Ovary (tissue), 9 donors: ENCODE results near the gene EVX1. TPM values are rescaled to one million over a fixed set of nuclear protein-coding genes. Genes with fewer than 3 reads are reported as not detected.

Source experiments
- DNase-seq, 5 donors: peaks; one replicate each; pipeline ENCODE4 v3.0.0-alpha.2; 2019 to 2020
- H3K27ac ChIP-seq, 2 donors: fragments of 200-600 bp; one replicate each; pipeline versions ENCODE4 v1.5.1 to v1.8.0; 2019 to 2022
- H3K27me3 ChIP-seq: fragments of 200-600 bp; one replicate; pipeline ENCODE4 v1.8.0; 2022
- H3K36me3 ChIP-seq: fragments of 200-600 bp; sonication (generic); one replicate; pipeline ENCODE4 v1.5.1; 2019
- H3K4me1 ChIP-seq: one replicate; pipeline ENCODE4 v1.8.1; 2013; ENCODE audit warnings: mild to moderate bottlenecking, moderate library complexity; ENCODE audit not compliant: insufficient read depth
- H3K4me3 ChIP-seq: fragments of 200-600 bp; sonication (generic); one replicate; pipeline ENCODE4 v1.5.1; 2017
- H3K9me3 ChIP-seq, 2 donors: fragments of 200-600 bp in 1 of 2; sonication (generic) in 1 of 2; one replicate each; pipeline versions ENCODE4 v1.5.1 to v1.8.1; 2013 to 2019; ENCODE audit warnings: mild to moderate bottlenecking in 1 of 2, moderate library complexity in 1 of 2
- EP300 ChIP-seq: sonication (generic); formaldehyde crosslinking; IDR thresholded peaks from one replicate; pipeline ENCODE4 v1.6.1; 2017; ENCODE audit warnings: antibody characterized with exemption
- POLR2A ChIP-seq: fragments of 450-650 bp; IDR thresholded peaks from one replicate; pipeline ENCODE4 v1.6.1; 2017; ENCODE audit warnings: antibody characterized with exemption, mild to moderate bottlenecking, moderate library complexity
- WGBS, 3 donors: extraction: QIAGEN DNeasy Blood & Tissue Kit in 1 of 3; methylation state at CpG; one replicate each; pipeline versions ENCODE4 v1.1.5 to v1.1.7; 2013 to 2017; 5-methylcytosine and 5-hydroxymethylcytosine counted together
- intact Hi-C, 4 donors: fragments of 100-400 bp; cut with DNase I; formaldehyde crosslinking; loops; one replicate each; pipeline versions ENCODE4 v1.11.0 to v1.15.1; 2022 to 2023
- polyA plus RNA-seq, 2 donors: library from polyadenylated mRNA; stranded (reverse); fragments of 200-250 nt in 1 of 2; fragments of 350-450 nt in 1 of 2; fragmentation: Illumina TruSeq in 1 of 2; extraction: RNeasy Lipid Tissue Mini Kit (QIAGEN cat#74804) in 1 of 2; gene quantifications; one replicate each; pipeline ENCODE4 v1.2.3, GENCODE V29; 2013 to 2014
- total RNA-seq, 7 donors: library from RNA; depleted of rRNA in 2 of 7; stranded (reverse); fragments of >200 nt in 2 of 7; fragmentation: NEBNext Ultra II Directional in 3 of 7; extraction: Animal tissue kit (Norgen Biotek cat#: 25700) in 3 of 7; gene quantifications; one replicate each; pipeline versions ENCODE4 v1.1.0 to v1.2.4, GENCODE V29; 2016 to 2023
- TF ChIP-seq, protein P1 (sequence below), 3 donors: fragments of 450-650 bp in 2 of 3; fragments of 200-600 bp in 1 of 3; IDR thresholded peaks; one replicate each; pipeline versions ENCODE4 v1.5.1 to v1.8.0; 2016 to 2022; ENCODE audit warnings: antibody characterized with exemption in 3 of 3, mild to moderate bottlenecking in 1 of 3
- donor health status: DM: no; HTN: no; CAD: no; lungs with moderate emphysema.
- donor health status: DM: no; HTN: no; CAD: no.
- donor health status: Bipolar disorder and iron deficiency.
- donor health status: DM: yes; HTN: yes; CAD: no.
- donor health status: DM: no; HTN: no; CAD: no.
- donor health status: DM: yes; HTN: yes; CAD: no.

The EVX1 gene
- total and polyA plus RNA-seq, 9 donors = not detected

DNA sequence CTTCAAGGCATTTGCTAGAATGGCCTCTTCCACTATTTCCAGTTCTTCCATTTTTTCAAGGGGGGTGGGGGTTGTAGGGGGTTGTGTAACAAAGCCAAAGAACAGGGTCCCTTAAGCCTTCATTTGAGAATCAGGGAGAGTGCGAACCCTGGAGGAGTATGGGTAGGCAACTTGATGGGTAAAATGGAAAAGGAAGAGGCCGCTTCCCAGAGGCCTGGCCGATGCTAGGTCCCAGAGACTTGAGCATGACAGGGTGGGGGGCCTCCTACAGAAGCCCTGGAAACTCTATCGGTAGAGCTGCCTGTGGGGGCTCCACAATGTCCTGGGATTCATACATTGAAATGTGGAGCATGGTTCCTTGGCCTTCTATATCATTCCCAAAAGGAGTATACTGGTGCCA is 33.6 kb upstream of the EVX1 start:
- intact Hi-C loops = loop anchor here in 2 of 4 donors (10.0 kb wide), 1 partner anchor 716 kb away; no protein-coding TSS in a partner anchor
- Histone ChIP-seq H3K27ac (no peak overlapping the region), H3K4me1 (peaks cover 4% of the 10 kb centered on the region), H3K4me3 (no peak overlapping the region), H3K36me3 (no peaks in the 10 kb centered on the region), H3K27me3 (no peaks in the 10 kb centered on the region), H3K9me3 (no peaks in the 10 kb centered on the region)
- TF ChIP-seq EP300 (no peak), POLR2A (no peak)
- TF ChIP-seq, protein P1, sequence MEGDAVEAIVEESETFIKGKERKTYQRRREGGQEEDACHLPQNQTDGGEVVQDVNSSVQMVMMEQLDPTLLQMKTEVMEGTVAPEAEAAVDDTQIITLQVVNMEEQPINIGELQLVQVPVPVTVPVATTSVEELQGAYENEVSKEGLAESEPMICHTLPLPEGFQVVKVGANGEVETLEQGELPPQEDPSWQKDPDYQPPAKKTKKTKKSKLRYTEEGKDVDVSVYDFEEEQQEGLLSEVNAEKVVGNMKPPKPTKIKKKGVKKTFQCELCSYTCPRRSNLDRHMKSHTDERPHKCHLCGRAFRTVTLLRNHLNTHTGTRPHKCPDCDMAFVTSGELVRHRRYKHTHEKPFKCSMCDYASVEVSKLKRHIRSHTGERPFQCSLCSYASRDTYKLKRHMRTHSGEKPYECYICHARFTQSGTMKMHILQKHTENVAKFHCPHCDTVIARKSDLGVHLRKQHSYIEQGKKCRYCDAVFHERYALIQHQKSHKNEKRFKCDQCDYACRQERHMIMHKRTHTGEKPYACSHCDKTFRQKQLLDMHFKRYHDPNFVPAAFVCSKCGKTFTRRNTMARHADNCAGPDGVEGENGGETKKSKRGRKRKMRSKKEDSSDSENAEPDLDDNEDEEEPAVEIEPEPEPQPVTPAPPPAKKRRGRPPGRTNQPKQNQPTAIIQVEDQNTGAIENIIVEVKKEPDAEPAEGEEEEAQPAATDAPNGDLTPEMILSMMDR (IDR thresholded peaks at IDR 0.05) = no peak
- WGBS, 3 donors = 83 to 92% (median 88%) methylated on average over 4 of the region's 4 CpGs
- no peak for DNase-seq

DNA sequence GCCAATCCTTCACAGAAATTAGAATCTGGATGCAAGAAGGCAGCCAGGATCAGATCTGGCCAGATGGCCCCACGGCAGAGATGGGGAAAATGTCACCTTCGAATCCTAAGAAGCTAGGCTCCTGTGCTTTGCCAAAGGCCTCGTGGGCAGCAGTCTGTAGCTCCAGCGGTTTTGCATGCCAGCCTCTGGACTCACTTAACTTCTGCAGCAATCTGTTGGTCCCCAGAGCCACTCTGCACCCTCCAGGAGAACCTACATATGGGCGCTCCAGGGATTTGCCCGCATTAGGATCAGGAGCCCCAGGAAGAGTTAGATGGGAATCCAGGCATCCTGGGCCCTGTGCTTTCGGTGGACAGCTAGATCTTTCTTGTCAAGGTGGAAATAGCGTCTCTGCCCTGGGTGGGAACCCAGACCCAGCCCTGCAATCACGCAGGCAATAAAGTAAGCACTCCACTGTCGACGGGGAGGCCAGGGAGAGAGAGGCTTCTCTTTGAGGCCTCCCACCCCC is 32.6 kb upstream of the EVX1 start:
- TF ChIP-seq POLR2A = no peak
- TF ChIP-seq, protein P1 (IDR thresholded peaks at IDR 0.05) = no peak
- no peak for TF ChIP-seq EP300
- Histone ChIP-seq H3K36me3 (no peaks in the 10 kb centered on the region), H3K4me1 (peaks cover 3% of the 10 kb centered on the region), H3K9me3 (no peaks in the 10 kb centered on the region), H3K4me3 (no peak overlapping the region), H3K27ac (no peak overlapping the region), H3K27me3 (no peaks in the 10 kb centered on the region)
- 56 to 61% (median 59%) methylated on average over 11 of the region's 11 CpGs for WGBS, 3 donors
- DNase-seq = no peak
- intact Hi-C loops = loop anchor here in 3 of 4 donors (5.0 to 10.0 kb wide), 4 partner anchors 365 to 887 kb away; no protein-coding TSS in a partner anchor

DNA sequence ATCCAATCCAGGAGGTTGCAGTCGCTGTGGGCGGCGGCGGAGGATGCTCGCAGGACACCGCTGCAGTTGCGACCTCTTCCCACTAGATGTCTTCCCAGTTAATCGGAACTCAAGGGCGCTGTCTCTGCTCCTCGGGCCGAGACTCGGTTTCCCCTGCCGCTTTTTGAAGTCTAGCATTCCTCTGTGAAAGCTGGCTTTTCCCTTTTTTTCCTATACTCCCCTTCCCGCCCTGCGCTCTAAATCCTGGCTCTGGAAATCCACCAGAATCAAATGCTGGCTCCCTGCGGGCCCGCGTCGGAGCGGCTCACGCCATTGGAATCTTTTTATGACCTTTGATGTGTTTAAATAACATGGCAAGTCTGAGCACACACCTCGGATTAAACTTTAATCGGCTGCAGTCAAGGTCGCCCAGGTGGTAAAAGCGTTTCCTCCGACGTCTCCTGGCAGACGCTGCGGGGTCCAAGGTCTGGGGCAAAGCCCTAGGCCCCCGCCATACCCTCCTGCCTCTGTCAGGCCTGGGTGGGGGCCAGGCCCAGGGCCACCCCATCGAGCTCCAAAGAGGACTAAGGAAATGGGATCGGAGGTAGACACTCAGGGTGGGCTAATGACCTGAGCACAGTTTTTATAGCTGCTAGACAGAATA is 32.0 kb upstream of the EVX1 start:
- WGBS, 3 donors = 11 to 18% (median 15%) methylated on average over 32 of the region's 32 CpGs
- TF ChIP-seq POLR2A (no peak), EP300 (no peak)
- TF ChIP-seq, protein P1 (IDR thresholded peaks at IDR 0.05) = peak; percentile 18 to 51 (median 20)
- Histone ChIP-seq H3K36me3 (no peaks in the 10 kb centered on the region), H3K27ac (no peak overlapping the region), H3K4me1 (peaks cover under 1% of the 10 kb centered on the region), H3K9me3 (no peaks in the 10 kb centered on the region), H3K4me3 (peak overlapping the region; percentile 17), H3K27me3 (no peaks in the 10 kb centered on the region)
- peak in 2 of 5 donors; percentile 38 to 60 for DNase-seq
- intact Hi-C loops = loop anchor here in 2 of 4 donors (5.0 to 10.0 kb wide), 3 partner anchors 364 to 887 kb away; no protein-coding TSS in a partner anchor

DNA sequence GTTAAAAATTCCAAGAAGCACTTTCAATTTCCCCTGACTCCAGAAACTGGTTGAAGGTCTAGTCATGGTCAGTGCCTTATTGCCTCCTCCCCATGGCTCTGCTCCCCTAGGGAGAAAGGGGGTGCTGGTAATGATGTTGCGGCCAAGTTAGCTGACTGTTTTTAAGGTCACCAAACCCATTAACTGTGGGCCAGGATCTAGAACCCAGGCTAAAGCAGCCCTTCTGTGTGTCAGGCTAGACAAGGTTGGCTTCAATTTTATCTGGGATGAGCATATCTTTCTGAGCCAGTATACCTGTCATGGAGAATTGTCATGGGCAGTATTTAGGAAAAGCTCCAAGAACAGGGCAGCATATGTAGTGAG is 31.5 kb upstream of the EVX1 start:
- no peak overlapping the region for H3K27ac ChIP-seq
- DNase-seq = no peak
- intact Hi-C loops = loop anchor here in 2 of 4 donors (5.0 to 10.0 kb wide), 3 partner anchors 364 to 886 kb away; no protein-coding TSS in a partner anchor
- WGBS, 3 donors = 86 to 100% (median 88%) methylated on average over 1 of the region's 1 CpG
- no peak overlapping the region for H3K4me3 ChIP-seq
- H3K4me1 ChIP-seq = no peaks in the 10 kb centered on the region
- no peaks in the 10 kb centered on the region for H3K36me3 ChIP-seq
- H3K27me3 ChIP-seq = no peaks in the 10 kb centered on the region
- H3K9me3 ChIP-seq = no peaks in the 10 kb centered on the region
- TF ChIP-seq, protein P1 (IDR thresholded peaks at IDR 0.05) = no peak
- TF ChIP-seq EP300 (no peak), POLR2A (no peak)
